Fibroblast of skin of left quadriceps (primary cell): ENCODE data around the gene IYD.
A peak's percentile ranks its signal among the peaks of the same experiment; 100 is the strongest.
"Not testable (repeated sequence)": the region's sequence is repeated elsewhere in the genome, so short reads cannot be mapped to it uniquely, and the experiment has no call there.

Experiments
- DNase-seq, 2 experiments: peaks; one replicate each; pipeline ENCODE4 v3.0.0-alpha.2; 2013; ENCODE audit warnings: low read depth in 2 of 2

The IYD gene

DNA sequence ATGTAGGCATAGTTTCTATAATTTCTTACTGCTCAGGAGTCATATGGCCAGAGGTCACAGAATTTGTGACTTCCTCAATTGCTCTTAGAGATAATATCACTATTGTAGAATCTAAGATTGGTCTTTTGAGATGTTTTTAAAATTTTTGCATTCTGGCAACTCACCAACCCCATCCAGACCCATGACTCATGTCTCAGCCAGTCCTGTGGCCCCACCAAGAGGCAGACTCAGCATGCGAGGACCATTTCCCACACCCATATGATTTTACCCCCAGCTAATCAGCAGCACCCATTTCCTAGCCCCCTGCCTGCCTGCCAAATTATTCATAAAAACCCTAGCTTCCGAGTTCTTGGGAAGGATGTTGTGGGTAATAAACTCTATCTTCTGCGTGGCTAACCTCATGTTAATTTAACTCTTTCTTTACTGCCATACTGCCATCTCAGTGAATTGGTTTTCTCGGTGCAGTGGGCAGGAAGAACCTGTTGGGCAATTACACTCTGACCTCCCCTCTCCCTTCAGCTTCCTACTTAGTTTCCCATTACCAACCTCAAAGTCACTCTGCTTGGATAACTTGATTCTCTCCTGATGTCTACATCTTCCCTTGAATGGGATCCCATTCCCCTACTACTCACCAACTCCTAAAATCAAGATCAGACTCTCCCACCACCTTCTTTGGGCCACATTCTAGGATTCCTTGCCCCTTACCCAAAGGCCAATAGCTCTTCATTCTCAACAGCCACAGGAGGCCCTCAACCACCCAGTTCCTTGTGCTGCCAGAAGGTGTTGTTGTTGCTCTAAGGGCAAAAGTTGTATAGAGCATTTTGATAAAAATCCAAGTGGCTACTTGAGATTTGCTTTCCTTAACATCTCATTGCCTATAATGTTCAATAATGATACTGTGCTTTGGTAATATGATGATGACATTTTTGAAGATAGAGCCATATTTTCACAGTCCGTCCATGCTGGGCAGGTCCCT lies 16.2 kb upstream of the IYD start:
- peak; percentile 55 to 61 for DNase-seq

GRCh38 chr6:150353445-150353844 lies 15.4 kb upstream of the IYD start:
- no peak for DNase-seq

- DNase-seq, result no peak
These were observed 13.8 kb upstream of the IYD start for GRCh38 chr6:150354754-150355571.

- DNase-seq, result no peak
These were observed 12.9 kb upstream of the IYD start for GRCh38 chr6:150355932-150356331.

DNA sequence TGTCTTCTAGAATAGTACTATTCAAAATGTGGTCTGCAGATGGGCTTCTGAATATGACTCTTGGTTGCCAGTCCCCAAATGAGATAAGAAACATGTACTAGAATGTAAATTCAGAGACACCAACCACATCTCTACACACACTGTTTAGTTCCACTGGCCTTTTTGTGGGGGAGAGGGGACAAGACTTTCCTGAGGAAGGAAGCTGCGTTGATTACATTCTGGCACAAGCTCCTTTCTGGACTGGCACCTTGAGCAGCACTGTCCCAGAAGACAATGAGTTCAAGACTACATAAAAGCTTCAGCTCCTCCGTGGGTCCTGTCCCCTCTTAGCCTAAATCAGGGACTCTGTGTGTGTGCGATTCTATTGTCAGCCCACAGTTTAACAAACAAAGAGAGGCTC lies 6.9 kb upstream of the IYD start:
- no peak for DNase-seq

- no peak for DNase-seq
These were observed 5.1 kb upstream of the IYD start for GRCh38 chr6:150363733-150364132.

DNA sequence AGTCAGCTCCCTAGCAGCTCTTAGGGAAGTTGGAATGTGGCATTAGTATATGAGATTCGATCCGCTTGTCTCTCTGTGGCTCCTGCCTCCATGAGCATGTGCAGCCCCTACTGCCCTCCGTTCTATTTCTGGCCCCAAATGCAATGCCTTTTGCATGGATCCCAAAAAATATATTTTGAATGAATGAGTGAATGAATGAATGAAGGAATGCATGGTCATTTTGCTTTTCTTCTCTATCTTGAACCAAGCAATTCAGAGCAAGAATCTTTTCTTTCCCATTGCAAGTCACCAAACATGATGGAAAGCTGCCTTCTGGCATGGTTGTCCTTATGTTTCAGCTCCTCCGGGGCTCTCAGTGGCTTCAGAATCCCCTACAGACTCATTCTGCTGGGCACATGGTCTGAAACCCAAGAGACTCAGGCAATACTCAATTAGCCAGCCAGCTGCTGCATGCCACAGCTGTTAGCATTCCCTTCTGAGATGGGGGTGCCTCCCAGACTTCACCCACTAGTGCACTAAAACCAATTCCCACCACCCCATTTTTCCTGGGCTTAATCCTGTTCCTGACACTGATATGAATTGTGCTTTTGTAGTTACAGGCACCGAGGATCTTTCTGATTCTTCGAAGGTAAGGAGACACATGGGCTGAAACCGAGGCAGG lies 2.6 kb upstream of the IYD start:
- no peak for DNase-seq

- no peak for DNase-seq
These were observed 596 bp downstream of the IYD start for GRCh38 chr6:150369408-150369807.

GRCh38 chr6:150370112-150370511 lies 1.3 kb downstream of the IYD start:
- no peak for DNase-seq

GRCh38 chr6:150371356-150371755 lies 2.5 kb downstream of the IYD start:
- no peak for DNase-seq

GRCh38 chr6:150372051-150372450 lies 3.2 kb downstream of the IYD start:
- DNase-seq, result no peak

- DNase-seq, result peak; percentile 25
These were observed 4.5 kb downstream of the IYD start for GRCh38 chr6:150373260-150373701.

- not testable (repeated sequence) for DNase-seq
These were observed 5.5 kb downstream of the IYD start for GRCh38 chr6:150374346-150374745.

DNA sequence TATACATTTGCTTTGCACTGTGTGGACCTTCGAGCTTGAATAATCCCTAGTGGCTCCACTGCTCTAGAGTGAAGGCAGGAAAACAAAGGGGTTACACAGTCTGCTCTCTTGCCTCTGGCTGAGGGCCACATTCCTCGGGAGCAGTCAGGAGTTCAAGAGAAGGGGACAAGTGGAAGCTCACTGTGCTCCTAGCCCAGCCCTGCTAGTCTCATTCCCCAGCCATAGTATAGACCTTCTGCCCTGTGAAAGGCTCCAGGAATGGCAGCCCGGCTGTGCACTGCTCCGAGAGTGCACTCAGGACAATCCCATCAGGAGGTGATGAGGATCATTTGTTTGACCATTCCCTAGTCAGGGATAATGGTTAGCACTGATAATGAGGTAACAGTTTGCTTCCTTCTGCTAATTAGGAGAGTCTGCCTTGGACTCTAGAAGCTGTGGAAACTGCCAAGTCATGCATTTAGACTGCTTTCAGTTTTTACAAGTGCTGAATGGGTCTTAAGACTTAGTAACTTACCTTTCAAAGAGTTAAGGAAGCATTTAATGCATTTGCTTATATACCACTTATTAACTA lies 8.5 kb downstream of the IYD start:
- DNase-seq, result no peak

- DNase-seq, result peak; percentile 25
These were observed 11.4 kb downstream of the IYD start for GRCh38 chr6:150380256-150380655.

DNA sequence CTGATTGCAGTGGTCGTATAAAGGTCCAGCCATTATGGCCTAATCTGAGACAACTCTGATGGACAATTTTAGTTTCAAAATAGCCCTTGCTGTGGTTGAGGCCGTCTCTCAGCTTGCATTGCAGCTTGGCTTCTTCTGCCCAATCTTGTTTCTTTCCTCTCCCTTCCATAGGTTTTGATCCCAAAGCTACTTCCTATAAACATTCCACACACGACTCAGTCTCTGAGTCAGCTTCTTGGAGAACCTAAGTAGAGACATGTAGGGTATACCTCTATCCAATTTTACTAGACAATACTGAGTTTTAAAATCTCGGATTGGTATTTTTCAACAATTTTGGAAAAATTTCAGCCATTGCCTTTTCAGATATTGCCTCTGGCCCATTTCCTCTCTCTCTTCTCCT lies 13.4 kb downstream of the IYD start:
- DNase-seq, result peak; percentile 23 to 26

GRCh38 chr6:150391414-150391813 lies 22.6 kb downstream of the IYD start:
- no peak for DNase-seq

DNA sequence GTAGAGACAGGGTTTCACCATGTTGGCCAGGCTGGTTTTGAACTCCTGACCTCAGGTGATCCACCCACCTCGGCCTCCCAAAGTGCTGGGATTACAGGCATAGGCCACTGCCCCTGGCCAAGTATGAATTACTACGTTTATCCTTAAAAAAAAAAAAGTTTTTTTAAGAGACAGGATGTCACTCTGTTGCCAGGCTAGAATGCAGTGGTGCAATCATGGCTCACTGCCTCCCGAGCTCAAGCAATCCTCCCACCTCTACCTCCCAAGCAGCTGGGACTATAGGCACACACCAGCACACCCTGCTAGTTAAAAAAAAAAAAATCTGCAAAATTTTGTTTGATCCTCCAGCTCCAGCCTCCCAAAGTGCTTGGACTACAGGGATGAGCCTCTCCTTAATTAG lies 23.1 kb downstream of the IYD start:
- no peak for DNase-seq

- no peak for DNase-seq
These were observed 23.8 kb downstream of the IYD start for GRCh38 chr6:150392452-150393220.

- no peak for DNase-seq
These were observed 25.5 kb downstream of the IYD start for GRCh38 chr6:150394053-150394898.
